ENCODE measurements around the gene CCNB2.

CCNB2 gene

GRCh38 chr15:59166601-59167265 lies 61.8 kb downstream of the CCNB2 start:
- DNase-seq (ENCODE audit: low read depth): no peak

DNA sequence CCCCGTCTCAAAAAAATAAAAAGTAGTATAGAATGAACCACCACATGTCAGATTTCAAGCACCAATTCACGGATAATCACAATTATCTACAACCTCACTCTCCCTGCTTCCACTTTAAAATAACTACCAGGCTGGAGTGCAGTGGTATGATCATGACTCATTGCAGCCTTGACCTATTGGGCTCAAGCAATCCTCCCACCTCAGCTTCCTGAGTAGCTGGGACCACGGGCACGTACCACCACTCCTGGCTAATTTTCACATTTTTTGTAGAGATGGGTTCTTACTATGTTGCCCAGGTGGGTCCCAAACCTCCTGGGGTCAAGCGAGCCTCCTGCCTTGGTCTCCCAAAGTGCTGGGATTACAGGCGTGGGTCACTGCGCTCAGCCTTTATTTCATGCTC lies 63.6 kb downstream of the CCNB2 start:
- no peak for DNase-seq (ENCODE audit: low read depth)

- DNase-seq (ENCODE audit: low read depth): no peak
Measured at GRCh38 chr15:59169251-59169708, 64.3 kb downstream of the CCNB2 start.

DNA sequence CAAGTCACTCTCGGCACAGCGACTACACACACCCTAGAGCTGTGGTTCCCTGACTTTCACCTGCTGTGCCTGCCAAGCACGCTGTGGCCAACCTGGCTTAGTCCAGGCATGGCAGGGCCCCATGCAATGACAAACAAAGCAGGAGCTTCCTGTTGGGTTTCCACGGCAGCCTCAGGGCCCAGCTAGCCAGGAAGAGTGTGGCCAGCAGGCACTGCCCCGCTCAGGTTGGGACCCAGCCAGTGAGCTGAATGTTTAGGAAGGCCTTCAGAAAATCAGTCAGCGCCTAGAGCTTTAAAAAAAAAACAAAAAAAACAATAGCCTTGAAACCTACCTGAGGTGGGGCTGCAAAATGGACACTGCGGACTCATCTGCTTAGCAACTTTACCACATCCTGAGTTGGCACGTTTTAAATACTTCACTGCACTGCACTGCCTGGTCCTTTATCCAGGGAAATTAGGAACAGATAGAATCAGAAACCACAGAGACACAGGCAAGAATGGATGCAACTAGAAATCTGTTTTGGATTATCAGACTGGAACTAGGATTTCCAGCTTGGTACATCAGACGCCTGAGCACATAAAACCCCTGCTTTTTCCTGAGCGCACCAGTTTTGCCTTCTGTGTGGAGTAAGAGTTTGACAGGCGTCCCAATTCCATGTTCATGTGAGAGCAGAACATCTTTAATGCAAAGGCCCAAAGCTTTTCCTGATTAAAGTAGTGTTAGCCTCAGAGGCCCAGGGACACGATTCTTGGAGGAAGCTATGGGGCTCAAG lies 65.5 kb downstream of the CCNB2 start:
- DNase-seq (ENCODE audit: low read depth): no peak

DNA sequence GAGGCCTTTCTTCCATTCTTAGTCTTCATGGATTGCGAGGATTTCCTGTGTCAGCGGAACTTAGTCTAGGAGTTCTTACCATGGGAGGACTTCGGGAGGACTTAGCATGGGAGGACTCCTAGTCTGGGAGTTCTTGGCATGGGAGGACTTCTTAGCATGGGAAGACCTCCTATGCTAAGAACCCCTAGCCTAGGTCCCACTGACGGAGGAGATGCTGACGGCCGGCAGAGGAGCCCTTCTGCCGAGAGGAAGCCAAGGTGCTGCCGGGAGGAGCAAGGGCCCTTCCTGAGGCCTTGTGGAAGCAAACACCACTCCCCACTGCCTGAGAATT lies 66.1 kb downstream of the CCNB2 start:
- no peak for DNase-seq (ENCODE audit: low read depth)

GRCh38 chr15:59172289-59172901 lies 67.4 kb downstream of the CCNB2 start:
- no peak for DNase-seq (ENCODE audit: low read depth)

- DNase-seq (ENCODE audit: low read depth): no peak
Measured at GRCh38 chr15:59173194-59173593, 68.2 kb downstream of the CCNB2 start.

- DNase-seq (ENCODE audit: low read depth): no peak
Measured at GRCh38 chr15:59174151-59174834, 69.3 kb downstream of the CCNB2 start.
